NCI-H748 treated with DMSO at 0.1 percent for 48 hours (cell line): Measurements from ENCODE around the gene RNU5D-1.
"Not testable (repeated sequence)": the region's sequence is repeated elsewhere in the genome, so short reads cannot be mapped to it uniquely, and the experiment has no call there.

Experiments
- DNase-seq: peaks from one replicate; lab custom pipeline; 2025; lab: John Stamatoyannopoulos, UW

The RNU5D-1 gene

GRCh38 chr1:44700573-44700972, 30.4 kb downstream of the RNU5D-1 start:
- no peak for DNase-seq

GRCh38 chr1:44699375-44699774, 31.6 kb downstream of the RNU5D-1 start:
- not testable (repeated sequence) for DNase-seq

- DNase-seq: no peak
These were observed 32.8 kb downstream of the RNU5D-1 start for GRCh38 chr1:44698138-44698537.

- DNase-seq: no peak
These were observed 34.1 kb downstream of the RNU5D-1 start for GRCh38 chr1:44696789-44697345.

- DNase-seq: no peak
These were observed 34.9 kb downstream of the RNU5D-1 start for GRCh38 chr1:44696101-44696500.

- no peak for DNase-seq
These were observed 35.3 kb downstream of the RNU5D-1 start for GRCh38 chr1:44695671-44696070.

GRCh38 chr1:44694863-44695478, 36.0 kb downstream of the RNU5D-1 start:
- DNase-seq: no peak

GRCh38 chr1:44693900-44694299, 37.1 kb downstream of the RNU5D-1 start:
- no peak for DNase-seq

- no peak for DNase-seq
These were observed 37.8 kb downstream of the RNU5D-1 start for GRCh38 chr1:44693159-44693558.

- no peak for DNase-seq
These were observed 41.6 kb downstream of the RNU5D-1 start for GRCh38 chr1:44689447-44689765.

GRCh38 chr1:44688760-44689446, 42.1 kb downstream of the RNU5D-1 start:
- DNase-seq: no peak

- DNase-seq: no peak
These were observed 45.1 kb downstream of the RNU5D-1 start for GRCh38 chr1:44685881-44686280.

- DNase-seq: no peak
These were observed 45.8 kb downstream of the RNU5D-1 start for GRCh38 chr1:44685218-44685617.

- no peak for DNase-seq
These were observed 46.4 kb downstream of the RNU5D-1 start for GRCh38 chr1:44684525-44684924.

- no peak for DNase-seq
These were observed 48.1 kb downstream of the RNU5D-1 start for GRCh38 chr1:44682883-44683265.

- no peak for DNase-seq
These were observed 48.8 kb downstream of the RNU5D-1 start for GRCh38 chr1:44681905-44682882.
